Stimulated activated naive CD8-positive, alpha-beta T cell treated with anti-CD3 and anti-CD28 coated beads, Interleukin-15, Interleukin-2, amounts not matched to agents 100 ng/mL and 50 ng/mL, for 24 hours (primary cell): Measurements from ENCODE around the gene RPL15.

Experiments
- H3K27ac Mint-ChIP-seq: one replicate; pipeline ENCODE4 v1.8.0; 2021; ENCODE audit warnings: mild to moderate bottlenecking, mixed read lengths
- H3K27me3 Mint-ChIP-seq: one replicate; pipeline ENCODE4 v1.8.0; 2021; ENCODE audit warnings: mixed read lengths
- H3K36me3 Mint-ChIP-seq: one replicate; pipeline ENCODE4 v1.8.0; 2021; ENCODE audit warnings: low read depth, mixed read lengths
- H3K4me1 Mint-ChIP-seq: one replicate; pipeline ENCODE4 v1.8.0; 2021; ENCODE audit warnings: low read depth, mixed read lengths
- H3K4me3 Mint-ChIP-seq: one replicate; pipeline ENCODE4 v1.8.0; 2021; ENCODE audit warnings: mild to moderate bottlenecking, mixed read lengths
- H3K9me3 Mint-ChIP-seq: one replicate; pipeline ENCODE4 v1.8.0; 2021; ENCODE audit warnings: mixed read lengths

RPL15 gene

GRCh38 chr3:23953523-23953922, 36.6 kb downstream of the RPL15 start:
- Mint-ChIP-seq H3K4me1 (peaks cover 74% of the 10 kb centered on the region), H3K27ac (no peak overlapping the region), H3K4me3 (no peak overlapping the region), H3K27me3 (no peaks in the 10 kb centered on the region), H3K9me3 (no peaks in the 10 kb centered on the region), H3K36me3 (peaks cover 12% of the 10 kb centered on the region)

GRCh38 chr3:23954144-23954543, 37.2 kb downstream of the RPL15 start:
- Mint-ChIP-seq H3K4me1 (peaks cover 74% of the 10 kb centered on the region), H3K27ac (no peak overlapping the region), H3K4me3 (no peak overlapping the region), H3K36me3 (peaks cover 13% of the 10 kb centered on the region), H3K9me3 (no peaks in the 10 kb centered on the region), H3K27me3 (no peaks in the 10 kb centered on the region)

- peaks cover 28% of the 10 kb centered on the region for H3K36me3 Mint-ChIP-seq
- no peaks in the 10 kb centered on the region for H3K9me3 Mint-ChIP-seq
- H3K4me3 Mint-ChIP-seq: no peak overlapping the region
- no peaks in the 10 kb centered on the region for H3K27me3 Mint-ChIP-seq
- H3K4me1 Mint-ChIP-seq: peaks cover 55% of the 10 kb centered on the region
- H3K27ac Mint-ChIP-seq: no peak overlapping the region
Observed at GRCh38 chr3:23956701-23957100, 39.8 kb downstream of the RPL15 start.

- Mint-ChIP-seq H3K27ac (peak overlapping the region; percentile 80), H3K4me1 (peaks cover 30% of the 10 kb centered on the region), H3K4me3 (peak overlapping the region; percentile 40), H3K36me3 (peaks cover 43% of the 10 kb centered on the region), H3K9me3 (no peaks in the 10 kb centered on the region), H3K27me3 (no peaks in the 10 kb centered on the region)
Observed at GRCh38 chr3:23959135-23959900, 42.4 kb downstream of the RPL15 start.

GRCh38 chr3:23960649-23961048, 43.7 kb downstream of the RPL15 start:
- H3K27me3 Mint-ChIP-seq: no peaks in the 10 kb centered on the region
- H3K4me3 Mint-ChIP-seq: no peak overlapping the region
- H3K27ac Mint-ChIP-seq: no peak overlapping the region
- H3K9me3 Mint-ChIP-seq: no peaks in the 10 kb centered on the region
- H3K4me1 Mint-ChIP-seq: peaks cover 22% of the 10 kb centered on the region
- H3K36me3 Mint-ChIP-seq: peaks cover 51% of the 10 kb centered on the region

GRCh38 chr3:23961066-23961465, 44.1 kb downstream of the RPL15 start:
- Mint-ChIP-seq H3K4me1 (peaks cover 20% of the 10 kb centered on the region), H3K36me3 (peaks cover 51% of the 10 kb centered on the region), H3K27me3 (no peaks in the 10 kb centered on the region), H3K4me3 (no peak overlapping the region), H3K9me3 (no peaks in the 10 kb centered on the region), H3K27ac (no peak overlapping the region)

GRCh38 chr3:23961913-23962312, 45.0 kb downstream of the RPL15 start:
- no peaks in the 10 kb centered on the region for H3K9me3 Mint-ChIP-seq
- no peaks in the 10 kb centered on the region for H3K27me3 Mint-ChIP-seq
- H3K27ac Mint-ChIP-seq: no peak overlapping the region
- H3K4me3 Mint-ChIP-seq: no peak overlapping the region
- peaks cover 47% of the 10 kb centered on the region for H3K36me3 Mint-ChIP-seq
- peaks cover 19% of the 10 kb centered on the region for H3K4me1 Mint-ChIP-seq

- Mint-ChIP-seq H3K36me3 (peaks cover 52% of the 10 kb centered on the region), H3K4me3 (no peak overlapping the region), H3K27ac (no peak overlapping the region)
Observed at GRCh38 chr3:23964537-23965235, 47.8 kb downstream of the RPL15 start.

GRCh38 chr3:23966328-23966727, 49.4 kb downstream of the RPL15 start:
- Mint-ChIP-seq H3K4me3 (no peak overlapping the region), H3K4me1 (no peaks in the 10 kb centered on the region), H3K27ac (no peak overlapping the region), H3K36me3 (peaks cover 45% of the 10 kb centered on the region), H3K27me3 (no peaks in the 10 kb centered on the region), H3K9me3 (no peaks in the 10 kb centered on the region)

More at GRCh38 chr3:23964537-23965235, 47.8 kb downstream of the RPL15 start:
- Mint-ChIP-seq H3K27me3 (no peaks in the 10 kb centered on the region), H3K4me1 (peaks cover 1% of the 10 kb centered on the region), H3K9me3 (no peaks in the 10 kb centered on the region)

- no peaks in the 10 kb centered on the region for H3K4me1 Mint-ChIP-seq
- H3K27ac Mint-ChIP-seq: peak overlapping the region; percentile 17
- H3K27me3 Mint-ChIP-seq: no peaks in the 10 kb centered on the region
- no peaks in the 10 kb centered on the region for H3K9me3 Mint-ChIP-seq
- peaks cover 38% of the 10 kb centered on the region for H3K36me3 Mint-ChIP-seq
- no peak overlapping the region for H3K4me3 Mint-ChIP-seq
Observed at GRCh38 chr3:23968463-23969184, 51.7 kb downstream of the RPL15 start.

- no peak overlapping the region for H3K27ac Mint-ChIP-seq
- H3K4me1 Mint-ChIP-seq: no peaks in the 10 kb centered on the region
- no peak overlapping the region for H3K4me3 Mint-ChIP-seq
- H3K27me3 Mint-ChIP-seq: no peaks in the 10 kb centered on the region
- no peaks in the 10 kb centered on the region for H3K9me3 Mint-ChIP-seq
- peaks cover 36% of the 10 kb centered on the region for H3K36me3 Mint-ChIP-seq
Observed at GRCh38 chr3:23969393-23969792, 52.5 kb downstream of the RPL15 start.
